HG03095 (cell line): ENCODE data around the gene GART.
A peak's percentile ranks its signal among the peaks of the same experiment; 100 is the strongest.
"Not testable (repeated sequence)": the region's sequence is repeated elsewhere in the genome, so short reads cannot be mapped to it uniquely, and the experiment has no call there.

Source experiments
- ATAC-seq: cut with Tn5 transposase; IDR thresholded peaks from one replicate; pipeline ENCODE4 v1.9.1; 2021; ENCODE audit warnings: moderate library complexity; ENCODE audit not compliant: unreplicated experiment

The GART gene

DNA sequence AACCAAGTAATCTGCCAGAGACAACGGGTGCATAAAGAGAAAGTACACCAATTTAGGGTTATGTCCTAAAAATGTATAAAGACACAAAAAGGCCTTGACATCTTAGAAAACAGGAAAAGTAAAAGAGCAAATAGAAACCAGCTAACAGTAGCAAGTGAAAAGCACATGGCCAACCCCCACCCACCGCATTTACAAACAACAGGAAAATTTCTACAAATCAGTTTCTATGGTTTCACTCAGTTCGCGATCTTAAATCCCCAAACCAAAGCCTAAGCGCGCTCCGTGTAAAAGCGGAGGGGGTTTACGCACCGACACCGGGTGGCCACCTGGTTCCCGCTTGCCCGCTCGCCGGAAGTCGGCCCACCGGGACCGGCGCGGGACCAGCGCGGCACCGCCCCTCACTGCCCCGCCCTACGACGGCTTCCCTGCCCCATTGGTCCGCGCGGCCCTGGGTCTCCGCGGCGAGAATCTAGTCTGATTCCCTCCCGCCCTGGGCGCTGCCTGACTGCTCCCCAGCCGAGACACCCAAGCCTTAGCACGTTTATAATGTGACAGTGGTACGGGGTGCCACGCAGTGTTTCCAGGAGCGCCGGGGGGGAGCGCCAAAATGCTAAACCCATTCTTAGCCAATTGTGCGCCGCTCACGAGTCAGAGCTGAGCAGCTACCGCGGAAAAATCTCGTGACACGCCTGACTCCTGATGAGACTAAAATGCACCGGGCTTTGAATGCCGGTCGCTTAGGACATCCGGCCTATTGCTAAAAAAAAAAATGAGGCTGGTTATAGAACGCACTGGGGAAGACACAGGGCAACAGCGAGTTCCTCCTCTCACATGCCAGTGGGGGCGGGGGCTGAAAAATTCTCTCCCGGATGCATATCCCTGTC is at the start of gene GART:
GART (minus strand) TSS at position 362 of the 884 bp plus-strand sequence. CDS start 2,802 bp downstream, outside the sequence.
- peak; percentile 53 for ATAC-seq

DNA sequence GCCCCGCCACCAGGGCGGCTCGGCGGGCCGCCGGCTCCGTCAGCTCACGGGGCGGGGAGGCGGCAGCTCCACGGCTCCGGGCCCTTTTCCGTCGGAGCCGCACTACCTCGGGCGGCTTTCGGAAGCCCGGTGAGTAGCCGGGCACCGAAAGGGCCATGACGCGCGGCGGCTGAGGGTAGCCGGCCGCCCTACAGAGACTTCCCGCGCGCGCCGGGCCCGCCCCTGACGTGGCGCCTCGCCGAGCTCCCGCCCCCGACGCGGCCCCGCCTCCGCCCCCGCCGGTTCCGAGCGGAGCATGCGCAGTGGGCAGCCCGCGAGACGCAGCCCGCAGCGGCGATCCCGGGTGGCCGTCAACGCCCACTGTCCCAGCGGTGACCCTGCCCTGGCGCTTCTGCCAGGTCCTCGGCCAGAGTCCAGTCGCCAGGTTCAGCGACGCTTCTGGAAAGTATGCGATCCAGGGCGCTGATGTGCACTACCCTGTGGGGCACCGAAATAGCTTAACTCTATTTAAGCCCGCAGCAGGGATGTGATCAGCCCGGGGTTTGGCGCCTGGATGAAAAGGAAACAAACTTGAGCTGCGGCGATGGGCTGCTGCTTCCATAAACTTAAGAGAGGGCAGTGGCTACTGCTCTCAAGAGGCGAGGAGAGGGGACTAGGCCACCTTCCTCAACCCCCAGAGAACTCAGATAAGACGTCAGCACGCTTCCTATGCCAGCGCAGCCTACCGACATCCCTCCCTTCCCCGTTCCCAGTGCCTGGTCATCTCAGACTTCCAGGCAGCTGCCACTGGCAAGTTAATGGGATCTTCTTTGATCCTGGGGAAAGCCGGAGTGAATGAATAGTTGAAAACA is 46.8 kb upstream of the GART start, which contains the start of gene DONSON:
DONSON (minus strand) TSS at position 200 of the 851 bp plus-strand sequence; CDS start at position 157, 43 bp downstream.
- ATAC-seq: peak; percentile 86

DNA sequence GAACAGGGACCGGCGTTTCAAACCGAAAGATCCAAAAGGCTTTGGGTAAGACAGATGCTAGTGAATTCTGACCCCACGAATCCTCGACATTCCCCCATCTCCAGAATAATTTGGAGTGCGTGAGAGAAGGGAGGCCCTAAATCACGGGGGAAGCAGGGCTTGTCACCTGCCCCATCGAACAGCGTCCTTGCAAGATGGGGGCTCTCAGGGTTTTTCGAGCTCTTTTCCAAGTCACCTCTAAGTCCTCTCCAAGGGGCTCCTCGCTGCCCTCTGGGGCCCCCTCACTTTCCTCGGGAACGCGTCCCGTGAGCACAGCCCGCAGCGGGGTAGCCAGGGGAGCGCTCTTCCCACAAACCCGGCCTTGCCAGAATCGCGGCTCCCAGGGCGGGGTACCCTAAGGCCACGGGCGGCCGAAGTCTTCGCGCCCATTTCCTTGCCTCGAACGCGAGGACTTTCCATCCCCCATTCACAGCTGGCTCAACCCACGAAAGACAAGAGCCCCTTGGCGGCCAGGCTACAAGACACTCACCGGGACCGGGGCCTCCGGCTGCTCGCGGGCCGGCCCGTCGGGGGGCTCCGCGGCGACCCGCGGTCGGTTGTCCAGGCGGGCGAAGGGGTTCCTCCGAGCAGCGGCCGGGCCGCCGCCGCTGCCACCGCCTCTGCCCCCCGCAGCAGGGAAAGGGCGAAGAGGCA is 46.0 kb upstream of the GART start:
- ATAC-seq: peak; percentile 31

DNA sequence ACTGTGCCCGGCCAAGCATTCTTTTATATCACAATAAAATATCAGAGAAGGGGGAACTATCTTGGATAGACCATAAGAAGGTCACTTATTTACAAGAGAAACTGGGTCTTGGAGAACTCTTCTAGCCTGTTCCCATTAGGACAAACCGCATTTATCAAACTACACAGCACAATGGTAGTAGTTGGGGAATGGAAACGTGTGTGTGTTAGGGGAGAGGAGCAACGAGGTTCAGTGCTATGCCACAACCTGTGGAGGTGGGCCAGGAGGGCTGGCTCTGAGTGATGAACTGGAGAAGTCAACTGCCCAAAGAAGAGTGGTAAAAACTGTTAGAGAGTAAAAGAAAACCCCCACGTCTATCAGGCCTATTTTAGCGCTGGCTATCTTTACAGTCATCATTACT is 45.0 kb upstream of the GART start:
- no peak for ATAC-seq

DNA sequence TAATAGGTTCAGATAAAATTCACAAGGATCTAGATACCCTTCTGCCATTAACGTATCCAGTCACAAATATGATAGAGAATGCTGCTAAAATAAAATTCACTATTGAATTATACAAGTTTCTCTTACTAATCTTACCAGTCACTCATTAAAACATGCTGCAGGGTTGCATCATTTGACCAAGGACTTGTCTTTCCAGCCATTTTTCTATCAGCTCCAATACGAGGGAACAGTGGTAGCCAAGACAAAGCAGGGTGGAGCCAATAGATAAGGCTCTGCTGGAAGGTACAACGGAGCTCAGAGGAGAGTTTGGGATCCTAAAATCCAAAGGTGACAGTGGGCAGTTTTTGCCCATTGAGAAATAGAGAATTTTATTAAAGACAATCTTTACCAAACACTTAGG is 42.5 kb upstream of the GART start:
- ATAC-seq: no peak

DNA sequence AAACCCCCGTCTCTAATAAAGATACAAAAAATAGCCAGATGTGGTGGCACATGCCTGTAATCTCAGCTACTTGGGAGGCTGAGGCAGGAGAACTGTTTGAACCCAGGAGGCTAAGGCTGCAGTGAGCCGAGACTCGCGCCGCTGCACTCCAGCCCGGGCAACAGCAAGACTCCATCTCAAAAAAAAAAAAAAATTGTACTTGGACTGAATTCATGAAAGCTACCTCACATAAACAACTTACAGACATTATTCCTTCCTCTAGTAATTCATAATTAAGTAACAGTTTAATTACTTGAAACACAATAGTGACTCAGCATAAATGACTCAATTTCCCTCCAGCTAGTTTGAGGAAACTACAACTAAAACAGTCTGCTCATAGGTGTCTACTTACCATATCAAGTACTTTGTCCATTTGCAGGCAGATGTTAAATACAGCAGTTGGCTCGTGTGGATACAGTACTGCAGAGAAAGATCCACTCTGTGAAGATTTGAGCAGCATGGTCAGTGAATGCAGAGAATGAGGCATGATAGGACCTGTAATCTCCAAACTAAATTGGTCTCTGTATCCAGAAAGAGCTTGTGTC is 37.1 kb upstream of the GART start:
- ATAC-seq: no peak

DNA sequence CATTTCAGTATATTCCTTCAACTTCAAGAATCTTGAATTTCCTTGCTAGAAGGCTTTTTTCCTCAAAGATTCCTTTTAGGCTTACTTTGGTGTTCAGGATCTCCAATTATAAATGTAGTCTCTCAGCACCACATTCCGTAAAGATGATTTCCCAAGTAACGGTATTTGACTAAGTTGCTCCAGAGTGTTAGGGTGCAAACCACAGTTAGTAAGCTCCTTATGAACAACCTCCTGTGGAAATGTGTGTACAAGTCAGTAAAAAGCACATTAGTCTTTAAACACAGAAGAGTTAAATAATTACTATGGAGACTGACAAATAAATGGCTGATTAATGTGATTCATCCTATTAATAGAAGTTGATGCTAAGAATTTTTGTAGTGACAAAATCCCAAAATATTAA is 36.3 kb upstream of the GART start:
- ATAC-seq: no peak

DNA sequence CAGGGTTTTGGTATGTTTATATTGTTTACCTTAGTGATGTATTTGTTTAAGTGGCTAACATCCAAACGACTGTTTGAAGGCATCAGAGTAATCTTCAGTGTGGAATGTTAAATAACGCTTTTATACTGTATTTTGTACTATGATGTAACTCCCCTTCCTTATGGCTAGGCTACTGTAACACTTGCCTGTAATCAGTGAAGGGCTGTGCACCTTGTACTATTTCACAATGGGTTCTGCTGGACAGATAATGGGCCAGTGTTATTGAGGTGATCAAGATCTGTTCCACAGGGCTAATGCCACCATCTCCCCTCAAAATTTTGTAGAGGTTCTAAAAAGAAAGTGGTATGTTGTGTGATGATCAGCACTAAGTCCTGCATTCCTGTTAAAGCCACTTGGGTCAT is 34.8 kb upstream of the GART start:
- not testable (repeated sequence) for ATAC-seq

DNA sequence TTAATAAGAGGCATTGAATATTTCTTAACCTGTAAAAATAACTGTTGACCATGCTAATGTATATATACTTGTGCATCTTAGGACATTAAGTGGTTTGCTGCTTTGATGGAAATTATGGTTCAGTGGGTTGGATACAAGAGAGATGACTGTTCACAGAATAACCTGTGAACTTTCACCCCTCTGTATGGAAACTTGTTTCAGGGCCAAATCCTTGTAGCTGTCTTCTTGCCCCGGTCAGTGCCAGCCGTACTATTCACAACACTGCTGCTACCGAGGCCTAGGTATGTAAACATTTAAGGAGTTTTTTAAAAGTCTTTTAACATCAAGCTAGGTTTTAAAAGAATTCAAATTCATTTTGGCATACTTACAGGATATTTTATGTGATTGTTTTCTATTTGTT is 30.4 kb upstream of the GART start:
- no peak for ATAC-seq

DNA sequence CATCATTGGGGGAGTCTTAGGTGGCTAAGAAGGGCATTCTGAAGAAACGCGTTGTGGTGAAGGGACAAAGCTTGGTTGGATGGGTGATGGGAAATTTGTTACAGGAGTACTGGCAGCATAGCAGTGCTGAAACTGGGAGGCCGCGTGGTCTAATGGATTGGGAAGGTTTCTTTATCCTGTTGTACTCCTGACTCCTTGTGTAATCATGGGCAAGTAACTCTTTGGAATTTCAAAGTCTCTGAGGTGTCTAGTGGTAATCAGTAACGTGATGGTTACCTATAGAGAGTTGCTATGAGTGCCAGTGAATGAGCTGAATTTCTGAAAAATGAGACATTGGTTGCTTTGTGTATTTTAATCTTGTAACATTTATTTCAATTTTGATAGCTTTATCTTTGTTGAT is 28.1 kb upstream of the GART start:
- no peak for ATAC-seq

DNA sequence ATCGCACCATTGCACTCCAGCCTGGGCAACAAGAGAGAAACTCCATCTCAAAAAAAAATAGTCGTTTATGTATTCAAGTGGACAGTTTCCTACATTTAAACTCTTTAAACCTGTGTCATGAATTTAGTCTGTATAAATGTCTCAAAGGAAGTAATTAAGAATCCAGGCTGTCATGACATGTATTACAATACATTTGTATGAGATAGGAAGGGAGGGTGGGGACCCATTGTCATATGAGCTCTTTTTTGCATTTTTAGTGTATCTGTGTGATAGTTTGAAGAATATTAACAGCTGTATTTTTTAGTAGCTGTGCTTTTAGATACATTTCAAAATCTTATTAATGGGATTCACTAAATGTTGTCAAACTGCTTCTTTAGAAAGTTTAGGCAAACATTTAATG is 26.5 kb upstream of the GART start:
- ATAC-seq: no peak

DNA sequence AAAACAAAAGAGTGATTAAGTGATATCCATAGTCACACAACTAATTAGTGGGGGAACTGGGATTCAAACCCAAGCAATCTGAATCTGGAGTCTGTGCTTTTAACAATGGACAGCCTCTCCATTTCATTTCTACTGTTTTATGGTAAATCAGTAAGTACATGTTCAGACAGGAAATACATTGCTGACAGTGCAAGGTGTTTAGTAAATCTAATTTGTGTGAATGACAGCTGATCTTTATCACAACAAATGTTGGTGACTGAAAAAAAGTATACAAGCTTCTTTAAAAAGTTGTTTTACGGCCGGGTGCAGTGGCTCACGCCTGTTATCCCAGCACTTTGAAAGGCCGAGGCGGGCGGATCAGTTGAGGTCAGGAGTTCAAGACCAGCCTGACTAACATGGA is 26.0 kb upstream of the GART start:
- ATAC-seq: no peak

DNA sequence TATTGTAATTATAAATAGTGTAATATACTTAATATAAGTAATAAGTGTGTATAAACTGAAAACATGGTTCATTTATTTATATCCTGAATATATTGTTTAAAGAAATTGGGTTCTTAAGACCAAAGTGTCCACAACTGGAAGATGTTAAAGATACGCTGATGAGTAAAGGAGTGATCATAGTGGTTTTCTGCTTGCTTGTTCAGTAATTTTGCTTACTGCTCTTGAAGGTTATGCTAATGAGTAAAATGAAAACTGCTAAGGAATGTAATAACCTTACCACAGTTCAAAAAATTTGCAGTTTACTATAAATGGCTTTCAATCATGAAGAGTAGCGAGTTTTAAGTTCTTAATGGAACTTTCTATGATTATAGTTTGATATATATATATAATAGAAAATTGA is 24.6 kb upstream of the GART start:
- ATAC-seq: no peak

DNA sequence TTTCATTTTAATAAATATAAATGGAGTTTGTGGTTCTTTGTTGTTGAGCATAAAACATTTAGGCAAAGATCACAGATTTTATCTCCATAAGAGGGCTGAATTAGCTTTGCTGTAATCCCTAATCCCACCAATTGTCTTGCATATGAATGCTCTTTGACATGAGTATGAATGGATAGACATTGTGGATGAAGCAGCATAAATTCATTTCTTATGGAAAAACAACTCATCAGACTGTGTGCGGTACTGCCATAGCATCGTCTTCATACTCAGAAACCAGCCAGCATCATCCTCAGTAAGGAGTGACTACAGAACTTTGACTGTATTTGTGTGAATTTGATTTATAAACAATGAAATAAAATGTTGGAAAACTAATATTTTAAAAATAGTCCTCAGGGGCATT is 20.5 kb upstream of the GART start:
- ATAC-seq: no peak

DNA sequence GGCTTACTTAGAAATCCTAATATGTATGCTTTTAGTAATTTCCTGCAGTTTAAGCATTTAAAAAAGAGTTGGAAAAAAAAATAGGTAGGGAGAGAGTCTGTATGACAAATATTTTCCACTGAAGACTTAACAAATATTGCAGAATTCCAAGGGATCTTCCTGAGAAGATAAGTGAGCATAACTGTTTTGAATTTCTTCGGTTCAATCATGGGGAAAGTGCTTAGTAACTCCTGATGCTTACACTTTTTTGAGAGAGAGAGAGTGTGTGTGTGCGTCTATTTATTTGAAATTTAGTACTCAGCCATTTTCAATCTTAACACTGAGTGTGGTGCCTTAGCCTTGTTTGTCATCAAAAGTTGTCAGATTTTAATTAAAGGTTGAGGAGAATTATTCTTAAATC is 19.5 kb upstream of the GART start:
- ATAC-seq: no peak

DNA sequence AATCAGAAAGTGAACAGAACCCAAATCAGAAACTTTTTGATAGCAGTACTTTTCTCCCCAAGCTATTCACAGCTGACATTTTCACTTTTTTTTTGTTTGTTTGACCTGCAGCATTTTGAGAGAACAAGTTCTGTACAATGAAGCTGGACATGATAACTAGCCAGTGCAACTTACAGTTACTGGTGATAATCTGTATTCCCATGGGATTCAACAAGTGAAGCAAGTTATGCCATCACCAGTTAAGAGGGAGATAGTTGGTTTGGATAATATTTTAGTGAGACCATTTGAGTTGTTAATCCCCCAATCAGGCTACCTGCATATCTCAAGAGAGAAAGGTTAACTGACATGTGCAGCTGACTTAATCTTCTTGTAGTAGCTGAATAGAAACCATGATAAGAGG is 19.0 kb upstream of the GART start:
- ATAC-seq: no peak

DNA sequence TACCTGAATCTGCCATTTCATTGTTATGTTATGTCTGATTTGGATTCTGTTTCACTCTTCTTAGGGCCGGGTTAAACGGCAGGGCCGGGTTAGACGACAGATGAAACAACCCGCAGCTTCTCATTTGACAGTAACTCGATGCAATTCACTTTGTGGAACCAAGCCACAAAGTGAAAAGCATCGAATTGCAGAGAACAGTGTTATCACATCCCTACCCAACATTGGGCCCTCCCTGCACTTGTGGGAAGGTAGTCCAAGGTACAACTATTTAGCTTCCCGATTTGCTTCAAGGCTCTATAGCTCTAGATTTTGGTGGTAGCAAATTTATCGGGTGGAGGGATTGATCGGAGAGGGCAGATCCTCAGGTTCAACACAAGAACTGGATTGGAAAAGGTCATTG is 17.9 kb upstream of the GART start:
- ATAC-seq: no peak

DNA sequence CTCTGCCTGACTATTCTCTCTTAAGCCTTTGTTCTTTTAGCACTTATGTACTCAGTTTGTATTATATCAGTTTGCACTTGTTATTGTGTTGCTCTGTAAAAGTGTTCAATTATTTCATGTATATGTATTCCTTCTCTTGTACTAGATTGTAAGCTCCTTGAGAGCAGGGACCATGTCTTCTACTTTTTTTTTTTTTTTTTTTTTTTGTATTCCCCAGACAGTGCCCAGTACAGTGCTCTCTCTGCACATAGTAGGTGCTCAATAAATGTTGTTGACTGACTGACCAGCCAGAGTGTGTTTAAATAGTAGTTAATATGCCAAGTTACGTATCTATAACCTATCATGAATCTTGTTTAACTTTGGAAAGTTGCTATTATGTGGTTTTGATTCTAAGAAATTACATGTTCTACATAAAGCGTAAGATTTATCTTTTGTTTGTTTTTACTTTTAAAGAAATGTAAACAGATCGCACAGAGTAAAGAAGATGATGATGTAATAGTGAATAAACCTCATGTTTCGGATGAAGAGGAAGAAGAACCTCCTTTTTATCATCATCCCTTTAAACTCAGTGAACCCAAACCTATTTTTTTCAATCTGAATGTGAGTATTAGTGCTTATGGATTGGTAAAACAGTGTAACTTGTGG is 17.0 kb upstream of the GART start:
- ATAC-seq: no peak

DNA sequence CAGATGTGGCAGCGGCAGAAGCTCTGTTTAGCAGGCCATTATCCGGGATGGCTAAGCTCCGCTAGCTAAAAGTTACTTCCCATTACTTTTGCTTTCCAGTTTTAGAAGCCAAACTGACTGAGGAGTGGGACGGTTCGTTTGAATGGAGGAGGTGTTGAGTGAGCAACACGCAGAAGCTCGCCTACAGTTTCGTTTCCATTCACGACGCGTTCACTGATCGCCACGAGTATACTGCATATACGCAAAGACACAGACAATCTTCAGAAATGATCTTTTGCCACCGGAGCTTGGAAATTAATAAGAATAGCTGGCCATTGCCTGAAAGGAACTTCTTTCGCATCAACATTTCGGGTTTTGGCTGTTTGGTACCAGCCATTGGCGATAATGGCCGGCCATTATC is 15.5 kb upstream of the GART start:
- no peak for ATAC-seq

DNA sequence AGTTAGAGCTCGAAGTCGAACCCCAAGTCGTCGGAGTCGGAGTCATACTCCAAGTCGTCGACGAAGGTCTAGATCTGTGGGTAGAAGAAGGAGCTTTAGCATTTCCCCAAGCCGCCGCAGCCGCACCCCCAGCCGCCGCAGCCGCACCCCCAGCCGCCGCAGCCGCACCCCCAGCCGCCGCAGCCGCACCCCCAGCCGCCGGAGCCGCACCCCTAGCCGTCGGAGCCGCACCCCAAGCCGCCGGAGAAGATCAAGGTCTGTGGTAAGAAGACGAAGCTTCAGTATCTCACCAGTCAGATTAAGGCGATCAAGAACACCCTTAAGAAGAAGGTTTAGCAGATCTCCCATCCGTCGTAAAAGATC is 13.0 kb upstream of the GART start:
- no peak for ATAC-seq
